ENCODE results near the gene PRR5L.
"Not testable (repeated sequence)": the region's sequence is repeated elsewhere in the genome, so short reads cannot be mapped to it uniquely, and the experiment has no call there.

The PRR5L gene

DNA sequence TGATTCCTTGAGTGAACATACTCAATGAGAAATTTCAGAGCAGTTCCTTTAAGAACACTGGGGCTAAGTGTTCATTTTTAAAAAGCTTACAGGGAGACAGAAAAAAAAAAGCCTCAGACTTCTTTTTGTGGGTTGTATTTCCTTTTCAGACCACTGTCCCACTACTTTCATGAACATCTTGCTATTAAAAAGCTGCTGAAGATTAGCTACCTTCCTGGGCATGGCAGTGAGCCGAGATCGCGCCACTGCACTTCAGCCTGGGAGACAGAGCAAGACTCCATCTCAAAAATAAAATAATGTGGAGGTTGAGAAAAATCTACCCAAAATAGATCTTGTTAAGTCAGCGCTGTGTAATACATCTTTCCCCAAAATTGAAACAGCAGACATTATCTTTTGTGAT is 203.2 kb downstream of the PRR5L start:
- TF ChIP-seq ZNF274 (IDR thresholded peaks at IDR 0.05; ENCODE audit: low read depth, low read length) = no peak
- no peak overlapping the region for H3K4me3 ChIP-seq (ENCODE audit: low read length)

DNA sequence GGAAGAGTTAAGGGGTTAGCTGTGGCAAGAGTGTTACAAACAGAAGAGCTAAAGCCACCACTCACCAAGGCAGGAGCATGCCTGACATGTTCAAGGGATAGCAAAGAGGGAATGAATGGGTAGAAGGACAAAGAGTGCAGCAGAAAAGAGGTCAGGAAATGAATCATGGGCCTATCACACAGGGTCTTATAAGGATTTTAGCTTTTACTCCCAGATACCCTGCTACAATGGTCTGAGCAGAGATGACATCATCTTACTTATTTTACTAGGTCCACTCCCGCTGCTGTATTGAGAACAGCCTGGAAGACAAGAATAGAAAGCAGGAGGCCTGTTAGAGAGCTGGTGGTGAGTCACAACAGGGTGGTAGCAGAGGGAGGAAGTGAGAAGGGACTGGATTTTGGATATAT is 204.2 kb downstream of the PRR5L start:
- no peak overlapping the region for H3K4me3 ChIP-seq (ENCODE audit: low read length)
- TF ChIP-seq ZNF274 (IDR thresholded peaks at IDR 0.05; ENCODE audit: low read depth, low read length) = no peak

DNA sequence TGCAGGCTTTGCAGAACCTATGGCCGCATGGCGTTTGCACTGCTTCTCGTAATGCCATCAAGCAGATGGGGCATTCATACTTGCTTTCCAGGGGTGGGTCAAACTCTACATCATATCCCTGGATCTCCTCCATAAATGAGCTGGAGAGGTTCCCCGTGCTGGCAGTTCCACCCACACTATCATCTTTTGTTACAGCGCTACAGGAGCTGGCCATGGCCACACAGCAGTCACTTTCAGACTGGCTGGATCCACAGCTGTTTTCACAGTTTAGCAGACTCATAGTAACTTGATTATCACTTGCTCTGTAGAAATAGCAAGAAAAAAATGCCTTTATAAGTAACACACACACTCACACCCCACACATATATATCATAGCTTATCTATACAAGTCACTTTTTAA is 205.1 kb downstream of the PRR5L start:
- TF ChIP-seq ZNF274 (IDR thresholded peaks at IDR 0.05; ENCODE audit: low read depth, low read length) = no peak
- H3K4me3 ChIP-seq (ENCODE audit: low read length) = no peak overlapping the region

DNA sequence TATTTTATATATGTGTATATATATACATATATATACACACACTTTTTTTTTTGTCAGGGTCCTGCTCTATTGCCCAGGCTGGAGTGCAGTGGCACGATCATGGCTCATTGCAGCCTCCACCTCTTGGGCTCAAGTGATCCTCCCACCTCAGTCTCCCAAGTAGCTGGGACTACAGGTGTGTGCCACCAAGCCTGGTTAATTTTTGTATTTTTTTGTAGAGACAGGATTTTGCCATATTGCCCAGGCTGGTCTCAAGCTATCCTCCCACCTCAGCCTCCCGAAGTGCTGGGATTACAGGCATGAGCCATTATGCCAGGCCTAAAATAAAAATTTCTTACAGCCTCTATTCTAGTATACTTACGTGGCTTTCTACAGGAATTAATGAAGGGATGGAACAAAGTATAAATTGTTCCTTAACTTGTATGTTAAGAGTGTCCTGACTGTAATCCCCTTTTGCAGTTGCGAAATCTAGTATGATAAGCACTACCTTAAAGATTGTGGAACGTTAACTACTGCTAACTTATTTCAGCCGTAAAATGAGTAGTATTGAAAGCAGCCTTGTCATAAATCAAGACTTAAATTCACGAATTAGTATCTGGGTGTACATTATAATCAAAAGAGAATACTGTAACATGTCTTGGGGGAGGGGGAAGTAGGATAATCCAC is 211.9 kb downstream of the PRR5L start:
- no peak for TF ChIP-seq ZNF274 (IDR thresholded peaks at IDR 0.05; ENCODE audit: low read depth, low read length)
- H3K4me3 ChIP-seq (ENCODE audit: low read length) = no peak overlapping the region; the same call in 1 of the 2 replicates

DNA sequence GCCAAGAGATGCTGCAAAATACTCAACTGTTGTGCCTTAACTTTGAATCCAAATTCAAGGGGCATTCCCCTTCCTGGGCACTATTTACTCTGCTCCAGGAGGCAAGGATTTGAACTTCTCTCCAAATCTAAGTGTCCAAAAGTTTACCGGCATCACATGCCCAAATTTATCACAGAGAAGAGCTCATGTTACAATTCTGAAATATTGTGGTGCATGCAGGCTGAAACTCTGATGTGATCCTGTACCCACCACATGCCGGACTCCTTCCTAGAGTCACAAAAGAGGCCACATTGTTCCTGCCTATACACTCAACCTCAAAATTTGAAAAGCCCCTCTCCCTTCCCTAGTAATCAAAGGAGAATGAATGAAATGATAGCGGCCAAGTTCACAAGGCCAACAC is 212.7 kb downstream of the PRR5L start:
- H3K4me3 ChIP-seq (ENCODE audit: low read length) = peak overlapping the region; percentile 84
- no peak for TF ChIP-seq ZNF274 (IDR thresholded peaks at IDR 0.05; ENCODE audit: low read depth, low read length)

DNA sequence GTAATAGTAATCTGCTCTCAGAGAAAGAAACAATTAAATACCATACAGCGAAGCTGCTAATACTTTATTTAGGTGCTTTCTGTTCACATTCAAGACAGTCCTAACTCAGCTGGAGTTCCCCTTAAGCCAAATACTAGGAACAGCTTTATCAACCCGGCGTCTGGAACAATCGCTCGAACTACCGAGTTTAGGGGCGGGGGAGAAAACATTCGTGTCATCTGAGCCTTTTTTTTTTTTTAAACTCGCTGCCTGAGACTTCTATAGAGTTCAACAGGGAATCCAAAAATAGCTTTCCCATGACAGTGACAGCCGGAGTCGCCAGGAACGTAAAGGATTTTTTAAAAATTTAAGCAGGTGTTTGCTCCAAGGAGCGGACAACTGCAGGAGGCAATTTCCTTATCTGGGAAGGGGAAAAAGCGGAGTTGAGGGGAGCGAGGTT is 213.1 kb downstream of the PRR5L start:
- peak overlapping the region; percentile 84 for H3K4me3 ChIP-seq (ENCODE audit: low read length)
- TF ChIP-seq ZNF274 (IDR thresholded peaks at IDR 0.05; ENCODE audit: low read depth, low read length) = no peak

DNA sequence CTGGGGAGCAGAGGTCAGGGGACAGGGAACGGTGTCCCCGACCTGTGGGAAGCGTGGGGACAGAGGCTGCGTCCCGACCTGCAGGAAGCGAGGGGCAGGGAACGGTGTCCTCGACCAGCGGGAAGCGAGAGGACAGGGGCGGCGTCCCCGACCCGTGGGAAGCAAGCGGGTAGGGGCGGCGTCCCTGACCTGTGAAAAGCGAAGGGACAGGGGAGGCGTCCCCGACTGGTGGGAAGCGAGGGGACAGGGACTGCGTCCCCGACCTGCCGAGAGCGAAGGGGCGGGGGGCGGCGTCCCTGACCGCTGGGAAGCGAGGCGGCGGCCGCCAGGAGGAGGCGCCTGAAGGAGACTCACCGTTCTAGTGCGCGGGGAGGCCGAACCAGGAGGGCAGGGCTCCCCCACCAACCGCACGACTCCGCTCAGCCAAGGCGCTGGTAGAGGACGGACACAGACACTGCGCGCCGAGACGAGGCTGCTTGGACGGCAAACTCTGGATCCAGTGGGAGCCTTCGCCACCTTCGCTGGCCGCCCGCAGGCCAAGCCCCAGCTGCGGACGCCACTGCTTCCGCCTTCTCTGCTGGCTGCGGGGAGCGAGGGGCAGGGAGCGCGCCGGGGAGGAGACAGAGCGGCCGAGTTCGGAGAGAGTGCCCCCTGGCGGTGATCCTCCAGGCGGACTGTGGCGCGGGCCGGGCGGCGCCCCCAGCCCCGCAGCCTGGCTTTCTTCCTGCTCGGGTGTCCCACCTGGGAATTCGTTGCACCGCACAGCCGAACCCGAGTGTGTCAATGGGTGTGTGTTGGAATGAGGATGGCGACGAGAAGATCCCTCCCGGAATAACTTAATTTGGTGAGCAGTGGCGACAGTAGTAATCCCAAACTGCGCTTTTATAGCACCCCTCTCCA is 213.9 kb downstream of the PRR5L start, which contains the start of gene TRAF6:
TSS of gene TRAF6 (minus strand) at position 579 of the 900 bp plus-strand sequence. CDS start 8,757 bp downstream, outside the sequence.
- no peak for TF ChIP-seq ZNF274 (IDR thresholded peaks at IDR 0.05; ENCODE audit: low read depth, low read length)
- H3K4me3 ChIP-seq (ENCODE audit: low read length) = peak within 1 kb of the TSS; percentile 84

DNA sequence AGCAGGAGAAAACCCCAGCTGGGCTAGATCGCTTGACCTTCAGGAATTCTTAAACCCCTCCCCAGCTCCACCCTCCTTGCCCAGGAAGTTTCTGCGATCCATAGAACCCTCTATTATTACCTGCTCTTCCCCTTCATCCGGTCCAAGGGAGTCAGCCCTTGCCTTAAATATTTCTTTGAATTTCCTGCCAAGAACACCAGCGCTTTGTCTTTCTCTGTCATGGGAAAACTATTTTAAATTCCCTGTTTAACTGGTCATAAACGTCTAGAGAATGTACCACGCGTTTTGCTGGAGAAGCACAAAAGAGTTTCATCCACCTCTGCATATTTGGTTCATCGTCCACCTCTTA is 214.5 kb downstream of the PRR5L start:
- H3K4me3 ChIP-seq (ENCODE audit: low read length) = peak overlapping the region; percentile 84; the same call in 1 of the 2 replicates
- no peak for TF ChIP-seq ZNF274 (IDR thresholded peaks at IDR 0.05; ENCODE audit: low read depth, low read length)

DNA sequence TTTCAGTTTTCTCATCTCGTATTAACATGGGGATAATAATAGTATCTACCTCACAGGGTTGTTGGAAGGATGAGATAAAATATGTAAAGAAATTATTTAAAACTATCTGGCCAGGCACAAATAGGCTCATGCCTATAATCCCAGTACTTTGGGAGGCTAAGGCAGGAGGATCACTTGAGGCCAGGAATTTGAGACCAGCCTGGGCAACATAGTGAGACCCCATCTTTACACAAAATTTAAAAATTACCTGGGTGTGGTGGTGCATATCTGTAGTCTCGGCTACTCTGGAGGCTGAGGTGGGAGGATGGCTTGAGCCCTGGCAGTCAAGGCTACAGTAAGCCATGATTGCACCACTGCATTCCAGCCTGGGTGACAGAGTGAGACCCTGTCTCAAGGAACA is 215.0 kb downstream of the PRR5L start:
- H3K4me3 ChIP-seq (ENCODE audit: low read length) = not testable (repeated sequence)

DNA sequence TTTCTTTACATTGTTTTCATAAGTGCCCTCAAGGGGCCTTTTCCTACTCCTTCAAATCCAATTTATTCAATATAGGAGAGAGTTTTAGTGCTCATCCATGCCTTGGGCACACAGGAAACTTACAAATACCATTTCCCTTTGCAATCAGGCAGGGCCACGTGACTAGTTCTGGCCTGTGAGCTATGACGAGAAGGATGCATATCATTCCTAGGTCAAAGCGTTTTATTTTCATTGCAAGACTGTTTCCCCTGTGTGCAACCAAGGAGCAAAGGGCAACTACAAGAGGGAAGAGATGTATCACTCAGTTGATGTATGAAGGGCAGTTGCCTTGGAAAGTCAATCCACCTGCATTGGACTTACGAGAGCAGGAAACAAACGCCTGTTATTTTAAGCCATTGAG is 215.9 kb downstream of the PRR5L start:
- no peak overlapping the region for H3K4me3 ChIP-seq (ENCODE audit: low read length)
- no peak for TF ChIP-seq ZNF274 (IDR thresholded peaks at IDR 0.05; ENCODE audit: low read depth, low read length)

DNA sequence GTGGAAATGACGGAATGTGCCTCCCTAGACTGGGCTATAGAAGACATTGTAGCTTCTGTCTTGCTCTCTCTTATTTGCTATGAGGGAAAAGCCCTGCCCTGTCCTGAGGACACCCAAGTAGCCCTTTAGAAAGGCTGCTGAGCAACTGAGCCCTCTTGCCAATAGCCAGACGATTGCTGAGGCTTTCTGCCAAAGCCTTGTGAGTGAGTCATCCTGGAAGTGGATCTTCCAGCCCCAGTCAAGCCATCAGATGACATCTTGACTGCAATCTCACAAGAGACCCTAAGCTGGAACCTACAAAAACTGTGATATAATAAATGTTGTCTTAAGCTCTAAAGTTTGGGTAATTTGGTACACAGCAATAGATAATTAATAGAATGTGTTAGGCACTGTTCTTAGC is 217.9 kb downstream of the PRR5L start:
- TF ChIP-seq ZNF274 (IDR thresholded peaks at IDR 0.05; ENCODE audit: low read depth, low read length) = no peak
- no peak overlapping the region for H3K4me3 ChIP-seq (ENCODE audit: low read length)
